GM21786 (cell line): ENCODE measurements around the gene SH3BP1.
"Not testable (repeated sequence)": the region's sequence is repeated elsewhere in the genome, so short reads cannot be mapped to it uniquely, and the experiment has no call there.

Experiments
- ATAC-seq: cut with Tn5 transposase; IDR thresholded peaks from one replicate; pipeline ENCODE4 v1.9.1; 2021; ENCODE audit not compliant: unreplicated experiment

SH3BP1 gene

GRCh38 chr22:37639070-37639760 is at the start of gene SH3BP1:
SH3BP1 (plus strand) TSS chr22:37639669; CDS start chr22:37639788, 119 bp downstream.
- no peak for ATAC-seq

GRCh38 chr22:37591081-37591480 is 48.4 kb upstream of the SH3BP1 start:
- not testable (repeated sequence) for ATAC-seq

- no peak for ATAC-seq
Observed at GRCh38 chr22:37591823-37592404, 47.6 kb upstream of the SH3BP1 start.

- ATAC-seq, result no peak
Observed at GRCh38 chr22:37594237-37594636, 45.2 kb upstream of the SH3BP1 start.

- no peak for ATAC-seq
Observed at GRCh38 chr22:37599153-37599552, 40.3 kb upstream of the SH3BP1 start.

- ATAC-seq, result no peak
Observed at GRCh38 chr22:37601203-37601539, 38.3 kb upstream of the SH3BP1 start.

- no peak for ATAC-seq
Observed at GRCh38 chr22:37601540-37602442, 37.7 kb upstream of the SH3BP1 start.

- not testable (repeated sequence) for ATAC-seq
Observed at GRCh38 chr22:37602546-37603277, 36.8 kb upstream of the SH3BP1 start.

- ATAC-seq, result no peak
Observed at GRCh38 chr22:37604074-37604473, 35.4 kb upstream of the SH3BP1 start.

GRCh38 chr22:37604875-37605274 is 34.6 kb upstream of the SH3BP1 start:
- no peak for ATAC-seq

GRCh38 chr22:37607010-37607934 is 32.2 kb upstream of the SH3BP1 start:
- ATAC-seq, result no peak

- ATAC-seq, result no peak
Observed at GRCh38 chr22:37607935-37608476, 31.5 kb upstream of the SH3BP1 start.

GRCh38 chr22:37608477-37609239 is 30.8 kb upstream of the SH3BP1 start, which contains the start of gene GGA1:
GGA1 (plus strand) TSS chr22:37608834; CDS start chr22:37608861, 27 bp downstream.
- ATAC-seq, result peak; percentile 71

- ATAC-seq, result no peak
Observed at GRCh38 chr22:37609240-37610152, 30.0 kb upstream of the SH3BP1 start.

GRCh38 chr22:37610153-37610475 is 29.4 kb upstream of the SH3BP1 start:
- ATAC-seq, result not testable (repeated sequence)

- no peak for ATAC-seq
Observed at GRCh38 chr22:37610480-37611129, 28.9 kb upstream of the SH3BP1 start.

GRCh38 chr22:37611207-37611606 is 28.3 kb upstream of the SH3BP1 start:
- ATAC-seq, result no peak
